HG03175 (cell line): ENCODE measurements around the gene PLPPR2.
"Not testable (repeated sequence)": the region's sequence is repeated elsewhere in the genome, so short reads cannot be mapped to it uniquely, and the experiment has no call there.

Source experiments
- ATAC-seq: cut with Tn5 transposase; IDR thresholded peaks from one replicate; pipeline ENCODE4 v1.9.1; 2021; ENCODE audit warnings: mild to moderate bottlenecking, moderate library complexity; ENCODE audit not compliant: unreplicated experiment

PLPPR2 gene

DNA sequence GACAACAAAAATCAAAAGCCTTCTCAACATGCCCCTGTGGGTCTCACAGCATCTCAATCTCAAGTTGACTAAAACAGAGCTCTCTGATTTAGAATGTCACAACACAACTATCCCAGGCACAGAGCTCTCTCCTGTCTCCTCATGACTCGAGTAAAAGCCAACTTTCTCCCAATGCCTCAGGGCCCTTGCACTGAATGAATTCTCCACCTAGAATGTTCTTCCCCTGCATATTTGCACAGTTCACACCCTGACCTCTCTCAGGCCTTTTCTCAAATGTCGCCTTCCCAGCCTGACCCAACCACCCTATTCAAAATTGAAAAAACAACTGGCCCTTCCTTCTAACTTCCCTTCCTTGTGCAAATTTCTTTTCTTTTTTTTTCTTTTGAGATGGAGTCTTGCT, 15.5 kb downstream of the PLPPR2 start:
- ATAC-seq, result no peak

DNA sequence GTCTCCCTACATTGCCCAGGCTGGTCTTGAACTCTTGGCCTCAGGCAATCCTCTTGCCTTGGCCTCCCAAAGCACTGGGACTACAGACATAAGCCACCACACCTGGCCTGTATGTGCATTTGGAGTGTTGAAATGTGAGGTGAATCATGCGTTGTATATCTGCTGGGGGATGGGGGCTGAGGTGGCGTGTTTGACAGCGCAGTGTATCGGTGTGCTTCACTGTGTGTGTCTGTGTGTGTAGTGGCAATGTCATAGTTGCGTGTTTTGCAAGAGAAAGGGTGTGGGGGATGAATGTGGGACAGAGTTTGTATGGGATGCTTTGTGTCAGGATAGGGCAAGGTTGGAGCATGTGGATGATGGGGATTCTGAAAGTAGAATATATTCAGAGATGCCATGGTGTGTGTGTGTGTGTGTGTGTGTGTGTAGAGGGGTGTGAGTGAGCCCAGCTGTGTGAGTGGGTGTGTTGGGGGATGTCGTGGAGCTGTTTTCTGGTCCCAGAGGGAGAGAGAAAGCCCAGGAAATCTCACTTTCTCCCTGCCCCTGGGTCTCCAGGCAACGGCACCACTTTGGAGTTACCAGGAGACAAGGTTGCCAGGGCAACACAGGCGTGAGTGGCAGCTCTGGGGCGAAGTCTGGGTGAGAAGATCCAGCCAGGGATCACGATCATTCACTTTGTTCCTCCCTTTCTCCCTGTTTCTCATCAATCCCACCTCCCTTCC, 18.1 kb downstream of the PLPPR2 start:
- ATAC-seq, result no peak

DNA sequence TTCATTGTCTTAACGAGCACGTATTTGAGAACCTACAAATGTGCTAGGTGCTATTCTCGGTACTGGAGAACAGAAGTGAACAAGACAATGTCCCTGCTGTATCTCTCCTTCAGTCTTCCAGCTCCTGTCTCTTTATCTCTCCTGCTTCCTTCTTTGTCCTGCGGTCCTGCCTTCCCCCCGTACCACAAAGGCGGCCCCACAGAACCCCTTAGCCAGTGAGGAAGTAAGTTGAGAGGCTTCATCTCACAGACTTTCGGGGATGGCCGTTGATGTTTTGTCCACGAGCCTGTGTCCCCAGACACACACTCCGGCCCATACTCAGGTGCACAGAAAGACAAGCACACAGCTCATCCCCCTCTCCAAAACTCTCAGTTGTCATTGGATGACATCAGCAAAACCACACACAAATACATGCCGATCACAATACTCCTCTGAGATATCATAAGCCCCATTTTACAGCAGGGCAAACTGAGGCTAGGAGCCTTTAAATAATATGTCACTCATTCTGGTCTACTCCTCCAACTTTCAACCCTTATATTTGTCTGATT, 18.7 kb downstream of the PLPPR2 start:
- ATAC-seq, result no peak

DNA sequence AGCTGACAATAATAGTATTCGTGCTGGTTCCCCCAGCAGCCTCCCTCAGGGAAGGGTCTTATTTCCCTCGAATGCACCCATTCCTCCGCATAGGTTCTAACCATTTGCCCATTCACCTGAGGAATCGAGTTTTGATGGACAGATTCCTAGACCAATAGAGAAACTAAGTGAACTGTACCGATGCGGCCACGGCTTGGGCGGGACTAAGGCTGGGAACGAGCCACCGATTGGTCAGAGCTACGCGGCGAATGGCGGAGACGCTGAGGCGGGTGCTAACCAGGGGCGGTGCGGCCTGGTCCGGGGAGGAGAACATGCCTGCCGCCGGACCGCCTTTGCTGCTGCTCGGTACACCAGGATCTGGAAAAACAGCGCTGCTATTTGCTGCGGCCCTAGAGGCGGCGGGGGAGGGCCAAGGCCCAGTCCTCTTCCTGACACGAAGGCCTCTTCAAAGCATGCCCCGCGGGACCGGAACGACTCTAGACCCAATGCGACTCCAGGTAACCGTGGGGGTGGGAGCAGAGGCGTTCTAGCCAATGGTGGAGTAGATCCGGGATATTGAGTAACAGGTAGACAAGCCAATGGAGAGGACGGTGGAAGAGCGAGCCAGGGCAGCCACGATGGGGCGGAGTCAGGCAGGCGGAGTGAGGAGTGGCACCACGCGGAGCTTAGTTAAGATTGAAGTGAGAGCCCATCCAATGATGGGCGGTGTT, 19.4 kb downstream of the PLPPR2 start, which contains the start of gene SWSAP1:
Gene SWSAP1, plus strand, starts transcription at position 234 of the 710 bp plus-strand sequence. Its CDS starts 15 bp downstream, at position 249.
- ATAC-seq, result peak; percentile 87

DNA sequence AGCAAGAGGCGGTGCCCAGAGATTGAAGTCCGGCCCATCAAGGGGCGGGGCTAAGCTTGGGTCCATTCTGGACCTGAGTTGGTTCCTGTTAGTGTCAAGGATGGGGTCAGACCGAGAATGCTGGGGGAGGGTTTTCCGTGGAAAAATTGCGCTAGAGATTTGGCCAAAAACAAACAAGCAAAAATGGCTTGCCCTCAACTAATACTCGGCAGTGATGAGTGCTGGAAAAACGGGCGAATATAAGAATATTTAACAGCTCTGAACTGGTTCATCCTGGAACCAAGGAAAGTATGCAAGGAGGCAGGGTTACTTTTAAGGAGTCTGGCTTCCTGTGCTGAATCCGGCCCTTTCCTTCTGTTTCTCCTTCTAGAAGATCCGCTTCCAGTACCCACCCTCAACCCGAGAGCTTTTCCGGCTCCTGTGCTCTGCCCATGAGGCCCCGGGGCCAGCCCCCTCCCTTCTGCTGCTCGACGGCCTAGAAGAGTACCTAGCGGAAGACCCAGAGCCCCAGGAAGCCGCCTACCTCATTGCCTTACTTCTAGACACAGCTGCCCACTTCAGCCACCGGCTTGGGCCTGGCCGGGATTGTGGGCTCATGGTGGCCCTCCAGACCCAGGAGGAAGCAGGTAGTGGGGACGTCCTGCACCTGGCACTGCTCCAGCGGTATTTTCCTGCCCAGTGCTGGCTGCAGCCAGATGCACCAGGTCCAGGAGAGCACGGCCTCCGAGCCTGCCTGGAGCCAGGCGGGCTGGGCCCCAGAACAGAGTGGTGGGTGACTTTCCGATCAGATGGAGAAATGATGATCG, 20.1 kb downstream of the PLPPR2 start:
- peak; percentile 25 for ATAC-seq

DNA sequence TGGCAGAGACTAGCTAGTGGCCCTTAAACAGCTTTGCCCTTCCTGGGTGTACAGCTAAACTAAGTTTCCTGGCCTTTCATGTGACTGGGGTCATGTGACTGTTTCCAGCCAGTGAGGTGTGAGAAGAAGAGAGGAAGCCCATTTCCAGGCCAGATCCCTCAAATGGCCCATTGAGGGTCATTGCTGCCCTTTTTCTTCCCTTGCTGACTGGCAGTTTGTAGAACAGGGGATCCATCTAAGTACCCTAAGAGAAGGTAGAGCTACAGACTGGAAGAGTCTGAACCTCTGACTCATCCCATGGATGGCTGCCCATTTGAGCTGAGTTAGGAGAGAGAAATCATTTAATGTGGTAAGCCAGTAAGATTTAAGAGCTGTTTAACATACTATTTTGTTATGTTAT, 22.0 kb downstream of the PLPPR2 start:
- no peak for ATAC-seq

- ATAC-seq, result no peak
These were observed 22.5 kb downstream of the PLPPR2 start for GRCh38 chr19:11377756-11378155.

DNA sequence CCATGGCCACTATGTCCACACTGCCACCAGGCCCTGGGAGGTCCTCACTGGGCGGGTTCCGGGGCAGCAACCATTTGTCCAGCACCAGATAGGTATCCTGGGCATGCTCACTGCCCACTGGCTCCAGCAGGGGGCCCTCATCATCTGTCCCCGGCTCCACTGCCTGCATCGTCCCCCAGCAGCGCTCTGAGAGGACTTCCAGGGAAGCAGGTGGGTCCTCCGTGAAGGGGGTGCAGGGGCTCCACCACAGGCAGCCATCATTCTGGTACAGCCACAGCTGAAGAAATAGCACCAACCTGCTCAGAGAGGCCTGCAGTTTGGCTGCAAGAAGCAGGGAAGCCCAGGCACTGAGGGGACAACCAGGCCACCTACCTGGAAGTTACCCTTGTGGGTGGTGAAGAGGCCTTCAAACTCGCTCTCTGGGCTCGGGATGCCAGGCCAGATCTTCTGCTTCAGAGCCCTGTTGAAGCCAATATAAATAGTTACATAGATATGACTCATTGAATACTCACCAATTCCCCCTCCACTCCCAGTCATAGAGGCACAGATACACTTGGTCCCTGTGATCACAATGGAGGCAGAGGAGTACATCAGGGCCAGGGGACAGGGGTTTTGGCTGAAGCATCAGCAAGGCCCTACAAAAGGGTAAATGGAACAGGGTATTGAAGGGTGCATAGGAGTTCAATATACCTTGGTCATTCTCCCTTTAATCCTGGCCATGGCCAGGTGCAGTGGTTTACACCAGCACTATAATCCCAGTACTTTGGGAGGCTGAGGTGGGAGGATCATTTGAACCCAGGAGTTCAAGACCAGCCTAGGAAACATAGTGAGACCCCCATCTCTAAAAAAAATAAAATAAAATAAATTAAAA, 23.3 kb downstream of the PLPPR2 start:
- ATAC-seq, result no peak

DNA sequence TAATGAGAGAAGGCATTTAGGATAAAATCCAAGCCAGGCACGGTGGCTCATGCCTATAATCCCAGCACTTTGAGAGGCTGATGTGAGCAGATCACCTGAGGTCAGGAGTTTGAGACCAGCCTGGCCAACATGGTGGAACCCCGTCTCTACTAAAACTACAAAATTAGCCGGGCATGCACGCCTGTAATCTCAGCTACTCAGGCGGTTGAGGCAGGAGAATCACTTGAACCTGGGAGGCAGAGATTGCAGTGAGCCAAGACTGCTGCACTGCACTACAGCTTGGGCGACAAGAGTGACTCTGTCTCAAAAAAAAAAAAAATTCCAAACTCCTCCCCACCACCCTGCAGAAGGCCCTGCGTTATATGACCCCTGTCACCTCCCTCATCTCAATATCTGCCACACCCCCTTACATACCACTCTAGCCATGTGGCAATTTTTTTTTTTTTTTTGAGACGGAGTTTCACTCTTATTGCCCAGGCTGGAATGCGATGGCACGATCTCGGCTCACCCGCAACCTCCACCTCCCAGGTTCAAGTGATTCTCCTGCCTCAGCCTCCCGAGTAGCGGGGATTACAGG, 24.1 kb downstream of the PLPPR2 start:
- ATAC-seq, result not testable (repeated sequence)

- no peak for ATAC-seq
These were observed 24.7 kb downstream of the PLPPR2 start for GRCh38 chr19:11379857-11380350.

DNA sequence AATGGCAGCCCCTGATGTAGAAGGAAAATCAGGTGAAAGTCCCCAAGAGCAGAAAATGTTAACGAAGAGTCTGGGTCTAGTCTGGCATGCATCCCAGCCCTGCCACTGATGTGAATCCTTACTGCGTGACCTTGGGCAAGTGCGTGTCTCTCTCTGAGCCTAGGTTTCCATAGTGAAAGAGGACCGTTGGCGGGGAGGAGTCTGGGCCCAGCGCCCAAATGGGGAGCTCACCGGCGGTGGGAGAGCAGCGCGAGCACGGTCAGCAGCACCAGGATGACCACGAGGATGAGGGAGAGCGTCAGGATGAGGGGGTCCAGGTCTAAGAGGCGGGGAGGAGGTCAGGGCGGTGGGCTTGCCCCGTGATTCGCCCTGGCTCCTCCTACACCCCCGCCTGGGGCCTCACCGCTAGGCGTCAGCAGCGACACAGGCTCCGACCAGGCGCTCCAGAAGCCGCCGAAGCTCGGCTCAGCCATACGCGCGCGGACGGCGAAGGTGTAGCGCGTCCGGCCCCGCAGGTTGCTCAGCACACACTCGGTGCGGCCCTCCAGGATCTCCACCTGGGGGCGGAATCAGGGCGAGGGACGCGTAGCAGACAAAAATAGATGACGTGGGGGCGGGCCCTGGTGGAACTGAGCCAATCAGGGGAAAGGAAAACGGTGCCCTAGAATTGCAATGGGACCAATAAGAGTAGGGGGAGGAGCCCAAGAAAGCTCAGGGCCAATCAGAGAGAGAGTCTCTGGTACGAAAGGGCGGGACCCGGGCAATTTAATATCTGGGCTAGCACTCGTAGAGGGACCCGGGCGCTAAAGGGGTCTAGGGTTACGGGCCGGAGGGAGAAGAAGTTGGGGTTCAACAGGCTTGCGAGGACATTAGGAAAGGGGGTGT, 25.7 kb downstream of the PLPPR2 start:
- ATAC-seq, result peak; percentile 77

- no peak for ATAC-seq
These were observed 27.9 kb downstream of the PLPPR2 start for GRCh38 chr19:11382898-11383705.

- ATAC-seq, result no peak
These were observed 28.4 kb downstream of the PLPPR2 start for GRCh38 chr19:11383706-11384048.

DNA sequence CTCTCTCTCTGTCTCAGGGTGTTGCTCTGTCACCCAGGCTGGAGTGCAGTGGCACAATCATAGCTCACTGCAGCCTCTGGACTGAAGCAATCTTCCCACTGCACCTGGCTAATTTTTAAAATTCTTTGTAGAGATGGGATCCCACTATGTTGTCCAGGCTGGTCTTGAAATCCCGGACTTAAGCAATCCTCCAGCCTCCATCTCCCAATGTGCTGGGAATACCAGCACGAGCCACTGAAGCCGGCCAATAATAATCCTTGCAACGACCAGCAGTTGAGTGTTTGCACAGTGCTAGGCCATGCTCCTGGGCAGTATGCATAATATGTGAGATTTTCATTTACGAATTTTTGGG, 29.5 kb downstream of the PLPPR2 start:
- ATAC-seq, result no peak

GRCh38 chr19:11387162-11388034, 32.2 kb downstream of the PLPPR2 start:
- ATAC-seq, result no peak

GRCh38 chr19:11390359-11390758, 35.1 kb downstream of the PLPPR2 start:
- ATAC-seq, result no peak
